ENCODE results near the gene CALHM3. TPM values are rescaled to one million over a fixed set of nuclear protein-coding genes. Genes with fewer than 3 reads are reported as not detected.

CALHM3 gene
- total RNA-seq, 1 donor from 2014 or later, result not detected

DNA sequence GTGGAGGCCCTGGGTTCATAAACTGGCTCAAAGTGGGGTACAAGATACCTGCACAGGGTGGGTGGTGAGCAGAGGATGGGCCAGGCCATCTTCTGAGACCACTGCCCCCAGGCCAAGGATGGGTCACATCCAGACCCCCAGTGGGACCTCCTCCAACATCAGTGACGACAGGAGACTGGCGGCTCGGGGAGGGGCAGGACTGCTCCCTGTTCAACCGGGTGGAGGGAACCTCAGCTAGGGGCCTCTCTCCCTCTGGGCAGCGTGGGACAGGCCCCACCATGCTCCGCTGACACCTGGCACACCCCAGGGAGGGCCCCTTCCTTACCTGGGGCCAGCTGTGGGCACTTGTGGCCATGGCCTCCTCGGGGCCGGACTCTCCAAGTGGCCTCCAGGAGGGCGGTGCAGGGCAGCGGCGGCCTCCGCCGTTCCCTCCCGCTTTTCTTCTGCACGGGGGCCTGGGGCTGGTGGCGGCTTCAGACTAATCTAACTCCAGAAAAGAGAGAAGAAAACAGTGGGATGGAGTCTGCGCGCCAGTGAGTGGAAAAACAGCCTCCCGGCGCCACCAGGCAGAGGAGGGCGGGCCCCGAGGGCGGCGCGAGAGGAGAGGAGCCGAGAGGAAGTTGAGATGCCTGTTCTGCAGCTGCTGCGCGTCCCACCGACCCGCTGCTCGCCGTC is 27.1 kb downstream of the CALHM3 start, which contains the start of gene CALHM2:
Gene CALHM2, minus strand, starts transcription at position 540 of the 675 bp plus-strand sequence. CDS start 2,429 bp downstream, outside the sequence.
- DNase-seq (ENCODE audit: low spot score in 2 of 2), result peak; percentile 70 to 76
- FAIRE-seq, result no peak

DNA sequence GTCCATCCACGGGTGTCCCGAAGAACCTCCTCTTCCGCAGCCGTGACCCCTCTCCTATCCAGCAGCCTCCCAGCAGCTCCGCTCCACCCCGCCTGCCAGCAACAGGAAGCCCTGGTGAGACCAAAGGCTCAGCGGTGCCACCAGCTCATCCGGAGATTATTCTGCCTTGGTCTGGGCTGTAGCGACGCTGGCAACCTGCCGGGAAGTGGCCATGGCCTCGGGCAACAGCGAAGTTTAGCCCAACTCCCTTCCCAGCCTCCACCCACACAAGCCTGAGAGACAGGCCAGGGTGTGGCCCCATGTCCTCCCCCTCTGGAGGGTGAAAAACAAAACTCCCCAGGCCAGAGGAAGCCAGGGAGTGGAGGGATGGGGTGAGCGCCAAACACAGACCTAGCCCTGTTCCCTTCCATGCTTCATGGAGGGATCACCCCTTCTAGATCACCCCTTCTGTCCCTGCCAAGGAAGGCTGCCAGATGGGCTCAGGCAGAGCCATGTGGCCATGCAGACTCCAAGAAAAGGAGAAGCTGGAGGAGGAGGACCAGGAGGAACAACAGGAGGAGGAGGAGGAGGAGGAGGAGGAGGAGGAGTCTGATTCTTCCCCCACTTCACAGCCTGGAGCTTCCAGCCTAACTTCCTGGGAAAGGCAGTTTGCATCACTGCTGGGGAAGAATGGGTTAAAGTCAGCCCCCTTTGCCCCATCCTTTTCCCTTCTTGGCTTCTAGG is 27.8 kb downstream of the CALHM3 start:
- FAIRE-seq (no peak), DNase-seq (ENCODE audit: low spot score in 2 of 2) (peak in 1 of 2 donors; percentile 65)

DNA sequence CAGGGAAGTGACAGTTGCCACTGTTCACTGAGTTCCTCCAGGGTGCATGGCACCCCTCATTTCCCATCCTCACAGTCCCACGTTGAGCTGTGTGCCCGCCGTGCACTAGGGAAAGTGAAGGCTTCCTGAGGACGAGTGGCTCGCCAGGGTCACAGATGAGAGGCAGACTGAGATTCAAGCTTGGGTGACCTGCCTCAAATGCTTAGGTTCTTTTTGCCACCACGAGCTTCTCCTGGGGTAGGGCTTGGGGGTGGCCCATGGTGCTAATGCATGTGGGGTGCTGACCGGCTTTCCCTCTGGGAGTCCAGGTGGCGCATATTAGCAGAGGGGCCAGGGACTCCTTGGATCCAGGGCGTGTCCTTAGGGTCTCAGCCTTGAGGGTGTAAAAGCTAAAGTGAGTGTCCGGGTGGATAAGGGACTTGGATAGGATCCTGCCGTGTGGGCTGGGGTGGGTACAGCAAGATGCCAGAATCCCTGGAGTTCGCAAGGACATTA is 28.8 kb downstream of the CALHM3 start:
- FAIRE-seq, result no peak
- DNase-seq (ENCODE audit: low spot score in 2 of 2), result no peak

DNA sequence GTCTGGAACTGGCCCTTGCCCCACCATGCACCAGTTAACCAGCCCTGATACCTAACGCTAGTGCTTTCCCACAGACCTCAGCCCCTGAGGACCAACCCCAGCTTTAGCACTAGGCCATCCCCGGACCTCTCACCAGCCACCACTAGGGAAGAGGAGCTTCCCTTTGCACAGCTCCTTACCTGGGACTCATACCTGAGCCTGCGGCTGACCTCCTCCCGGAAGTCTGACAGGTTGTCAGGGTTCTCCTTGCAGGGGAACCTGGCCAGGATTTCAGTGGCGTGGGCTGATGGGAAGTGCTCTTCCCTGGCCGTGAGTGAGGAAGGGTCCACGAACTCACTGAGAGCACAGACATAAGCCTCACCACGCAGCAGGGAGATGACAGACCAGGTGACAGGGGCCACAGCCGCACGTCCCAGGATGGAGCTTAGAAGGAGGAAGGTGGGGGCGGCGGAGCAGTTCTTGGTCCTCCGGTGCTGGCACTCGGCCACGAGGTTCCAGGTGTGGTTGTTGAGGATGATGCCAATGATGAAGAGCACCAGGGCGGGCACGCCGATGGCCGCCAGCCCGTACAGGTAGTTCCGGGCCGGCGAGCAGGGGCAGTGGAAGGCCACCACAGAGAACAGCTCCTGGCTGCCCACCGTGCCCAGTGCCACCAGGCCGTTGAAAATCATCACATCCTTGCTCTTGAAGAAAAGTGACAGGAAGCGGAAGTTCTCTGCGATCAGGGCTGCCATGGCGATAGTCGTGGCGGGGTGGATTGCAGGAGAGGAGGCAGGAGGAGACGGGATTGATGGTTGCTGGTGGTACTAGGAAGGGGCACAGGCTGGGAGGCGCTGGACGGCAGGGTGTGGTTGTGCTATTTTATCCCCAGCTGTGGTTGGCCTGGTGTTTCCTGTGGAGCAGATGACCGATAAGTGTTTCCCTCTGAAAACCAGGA is 29.6 kb downstream of the CALHM3 start:
- FAIRE-seq, result no peak
- no peak for DNase-seq (ENCODE audit: low spot score in 2 of 2)

GRCh38 chr10:103448746-103449145 is 30.3 kb downstream of the CALHM3 start:
- no peak for FAIRE-seq
- no peak for DNase-seq (ENCODE audit: low spot score in 2 of 2)

DNA sequence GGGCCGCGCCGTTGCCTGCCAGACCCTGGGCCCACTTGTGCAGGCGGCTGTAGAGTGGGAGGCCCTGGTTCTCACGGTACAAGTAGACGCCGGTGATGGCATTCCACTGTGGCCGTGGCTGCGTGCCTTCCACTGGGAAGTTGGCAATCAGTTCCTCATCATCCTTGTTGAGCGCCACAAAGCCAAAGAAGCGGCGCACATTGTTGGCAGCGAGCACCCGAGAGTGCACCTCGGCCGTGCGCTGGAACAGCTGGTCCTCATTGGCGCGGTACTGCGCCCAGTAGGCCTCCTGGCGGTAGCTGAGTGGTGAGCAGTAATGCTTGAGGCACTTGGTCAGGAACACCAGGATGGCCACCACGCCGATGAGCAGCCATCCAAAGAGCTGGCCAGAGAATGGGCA is 31.9 kb downstream of the CALHM3 start:
- DNase-seq (ENCODE audit: low spot score in 2 of 2), result no peak
- no peak for FAIRE-seq

- no peak for FAIRE-seq
- peak in 1 of 2 donors; percentile 49 for DNase-seq (ENCODE audit: low spot score in 2 of 2)
These were observed 33.1 kb downstream of the CALHM3 start for GRCh38 chr10:103445767-103446567.

- DNase-seq (ENCODE audit: low spot score in 2 of 2) (no peak), FAIRE-seq (no peak)
These were observed 33.7 kb downstream of the CALHM3 start for GRCh38 chr10:103445366-103445765.

- DNase-seq (ENCODE audit: low spot score in 2 of 2) (no peak), FAIRE-seq (no peak)
These were observed 34.6 kb downstream of the CALHM3 start for GRCh38 chr10:103444478-103444877.

DNA sequence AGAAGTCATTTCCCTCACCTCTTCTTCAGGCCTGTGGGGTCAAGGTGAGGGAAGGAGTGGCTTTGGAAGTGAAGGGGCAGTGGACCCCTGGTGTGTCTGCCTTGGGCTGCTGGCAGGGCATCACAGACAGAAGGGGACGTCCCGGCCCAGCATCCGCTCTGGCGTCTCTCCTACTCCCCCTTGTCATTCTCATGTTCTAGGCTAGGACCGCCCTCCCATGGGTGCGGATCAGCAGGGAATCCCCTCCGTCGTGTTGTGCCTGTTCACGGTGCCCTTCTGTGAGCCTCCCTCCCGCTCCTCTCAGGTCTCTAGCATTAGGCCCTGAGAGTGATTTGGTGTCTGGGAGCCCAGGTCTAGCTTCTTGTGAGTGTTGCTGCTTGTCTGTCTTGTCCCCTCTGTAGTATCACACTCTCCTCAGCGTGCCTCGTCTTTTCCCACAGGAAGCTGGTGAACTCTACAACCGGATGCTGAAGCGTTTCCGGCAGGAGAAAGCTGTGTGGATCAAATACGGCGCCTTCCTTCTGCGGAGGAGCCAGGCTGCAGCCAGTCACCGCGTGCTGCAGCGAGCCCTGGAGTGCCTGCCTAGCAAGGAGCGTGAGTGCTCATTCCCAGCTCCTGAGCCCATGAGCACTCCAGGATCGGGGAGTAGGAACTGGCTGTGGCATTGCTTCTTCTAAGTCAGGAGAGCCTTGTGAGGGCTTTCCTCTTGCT is 35.4 kb downstream of the CALHM3 start:
- DNase-seq (ENCODE audit: low spot score in 2 of 2), result no peak
- no peak for FAIRE-seq

GRCh38 chr10:103442031-103442461 is 37.0 kb downstream of the CALHM3 start:
- no peak for DNase-seq (ENCODE audit: low spot score in 2 of 2)
- FAIRE-seq, result no peak

- FAIRE-seq (no peak), DNase-seq (ENCODE audit: low spot score in 2 of 2) (no peak)
These were observed 37.4 kb downstream of the CALHM3 start for GRCh38 chr10:103441611-103442010.

DNA sequence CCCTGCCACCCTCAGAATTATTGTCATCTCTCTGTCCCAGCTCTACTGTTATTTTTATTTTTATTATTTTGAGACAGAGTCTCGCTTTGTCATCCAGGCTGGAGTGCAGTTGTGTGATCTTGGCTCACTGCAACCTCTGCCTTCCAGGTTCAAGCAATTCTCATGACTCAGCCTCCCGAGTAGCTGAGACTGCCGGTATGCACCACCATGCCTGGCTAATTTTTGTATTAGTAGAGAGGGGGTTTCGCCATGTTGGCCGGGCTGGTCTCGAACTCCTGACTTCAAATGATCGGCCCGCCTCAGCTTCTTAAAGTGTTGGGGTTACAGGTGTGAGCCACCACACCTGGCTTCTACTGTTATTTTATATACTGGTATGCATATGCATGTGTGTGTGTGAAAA is 37.8 kb downstream of the CALHM3 start:
- DNase-seq (ENCODE audit: low spot score in 2 of 2) (no peak), FAIRE-seq (no peak)

- no peak for FAIRE-seq
- DNase-seq (ENCODE audit: low spot score in 2 of 2), result no peak
These were observed 38.6 kb downstream of the CALHM3 start for GRCh38 chr10:103440416-103440815.

GRCh38 chr10:103439776-103440175 is 39.3 kb downstream of the CALHM3 start:
- no peak for FAIRE-seq
- no peak for DNase-seq (ENCODE audit: low spot score in 2 of 2)

DNA sequence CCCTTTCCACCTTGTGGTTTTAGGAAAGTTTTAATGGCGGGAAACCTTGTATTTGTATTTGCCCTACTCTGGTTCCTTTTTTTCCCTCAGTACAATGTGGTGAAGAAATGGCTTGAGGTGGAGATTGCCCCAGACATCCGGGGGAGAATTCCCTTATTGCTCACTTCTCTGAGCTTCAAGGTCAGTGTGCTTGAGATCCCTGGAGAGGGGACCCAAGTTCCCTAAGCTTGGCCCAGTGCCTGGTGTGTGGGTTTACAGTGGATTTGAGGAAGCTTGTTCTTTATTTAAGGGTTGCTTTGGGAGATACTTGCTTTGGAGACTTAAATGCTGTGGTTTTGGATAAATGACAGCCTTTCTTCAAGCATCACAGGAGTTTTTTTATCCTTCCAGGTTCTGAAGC is 45.2 kb downstream of the CALHM3 start:
- no peak for DNase-seq (ENCODE audit: low spot score in 2 of 2)
- no peak for FAIRE-seq

GRCh38 chr10:103431902-103432301 is 47.1 kb downstream of the CALHM3 start:
- FAIRE-seq, result no peak

DNA sequence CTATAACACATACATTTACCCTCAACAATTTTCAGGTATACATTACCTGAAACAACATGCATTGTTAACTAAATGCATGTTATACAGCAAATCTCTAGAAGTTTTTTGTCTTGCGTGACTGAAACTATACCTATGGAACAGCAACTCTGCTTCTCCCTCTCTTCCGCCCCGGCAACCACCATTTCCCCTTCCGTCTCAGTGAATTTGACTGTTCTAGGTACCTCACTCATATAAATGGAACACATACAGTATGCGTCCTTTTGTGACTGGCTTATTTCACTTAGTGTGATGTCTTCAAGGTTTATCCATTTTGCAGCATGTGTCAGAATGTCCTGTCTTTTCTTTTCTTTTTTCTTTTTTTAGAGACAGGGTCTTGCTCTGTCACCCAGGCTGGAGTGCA is 49.4 kb downstream of the CALHM3 start:
- DNase-seq (ENCODE audit: low spot score in 2 of 2), result no peak

More at GRCh38 chr10:103431902-103432301, 47.1 kb downstream of the CALHM3 start:
- no peak for DNase-seq (ENCODE audit: low spot score in 2 of 2)

DNA sequence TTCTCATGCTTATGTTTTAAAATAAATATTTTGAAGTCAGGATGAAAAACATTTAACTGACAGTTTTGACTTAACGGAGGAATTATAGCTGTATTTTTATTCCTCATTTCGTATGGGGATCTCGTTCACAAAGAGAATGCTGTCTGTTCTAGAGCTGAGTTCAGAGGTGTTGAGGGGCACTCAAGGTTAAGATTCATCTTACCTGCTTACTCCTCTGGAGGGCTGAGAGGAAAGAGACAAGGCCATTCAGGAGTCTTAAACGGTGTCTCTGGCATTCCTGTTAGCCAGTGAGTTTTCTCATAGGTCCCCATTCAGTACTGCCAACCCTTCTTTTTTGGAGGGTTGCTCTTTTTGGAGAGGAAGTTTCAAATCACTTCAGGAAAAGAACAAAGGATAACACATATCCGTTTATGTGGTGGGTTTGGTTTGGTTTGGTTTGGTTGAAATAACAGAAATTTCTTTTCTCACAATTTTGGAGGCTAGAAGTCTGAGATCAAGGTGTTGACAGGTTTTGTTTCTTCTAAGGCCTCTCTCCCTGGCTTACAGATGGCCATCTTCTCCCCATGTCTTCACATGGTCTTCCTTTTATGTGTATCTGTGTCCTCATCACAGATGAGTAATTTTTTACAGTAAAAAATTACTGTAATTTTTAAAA is 49.9 kb downstream of the CALHM3 start:
- no peak for DNase-seq (ENCODE audit: low spot score in 2 of 2)
- no peak for FAIRE-seq

More for the DNA sequence above, 49.4 kb downstream of the CALHM3 start:
- FAIRE-seq, result no peak
